Loucy (cell line): ENCODE measurements around the gene CADM2.

Experiments
- H2AFZ ChIP-seq: fragments of 200-600 bp; sonication (generic); 2 replicates; pipeline ENCODE4 v1.6.0; 2016; ENCODE audit warnings: antibody characterized with exemption, mild to moderate bottlenecking, low read length, moderate library complexity
- H3F3A ChIP-seq: fragments of 200-600 bp; 2 replicates; pipeline ENCODE4 v1.6.0; 2016; ENCODE audit warnings: antibody characterized with exemption, low read depth, mild to moderate bottlenecking
- H3K27me3 ChIP-seq: fragments of 200-600 bp; sonication (generic); 2 replicates; pipeline ENCODE4 v1.6.1; 2014; ENCODE audit warnings: low read length, mild to moderate bottlenecking; ENCODE audit not compliant: insufficient read depth, poor library complexity, severe bottlenecking
- H3K36me3 ChIP-seq: fragments of 200-600 bp; sonication (generic); 2 replicates; pipeline ENCODE4 v1.6.1; 2016; ENCODE audit warnings: low read length; ENCODE audit not compliant: insufficient read depth
- H3K4me1 ChIP-seq: fragments of 200-600 bp; sonication (generic); 2 replicates; pipeline ENCODE4 v1.5.1; 2014; ENCODE audit warnings: low read length, mild to moderate bottlenecking; ENCODE audit not compliant: insufficient read depth, poor library complexity, severe bottlenecking
- H3K4me2 ChIP-seq: fragments of 200-600 bp; sonication (generic); 2 replicates; pipeline ENCODE4 v1.6.0; 2014; ENCODE audit warnings: antibody characterized with exemption, low read length, low read depth, mild to moderate bottlenecking; ENCODE audit not compliant: poor library complexity, severe bottlenecking
- H3K4me3 ChIP-seq: fragments of 200-600 bp; sonication (generic); 2 replicates; pipeline ENCODE4 v1.5.1; 2014; ENCODE audit warnings: low read length, mild to moderate bottlenecking, mixed read lengths; ENCODE audit not compliant: poor library complexity, severe bottlenecking
- H3K79me2 ChIP-seq: fragments of 200-600 bp; sonication (generic); 2 replicates; pipeline ENCODE4 v1.6.1; 2014; ENCODE audit warnings: low read length; ENCODE audit not compliant: insufficient read depth
- H3K9ac ChIP-seq: fragments of 200-600 bp; sonication (generic); 2 replicates; pipeline ENCODE4 v1.6.0; 2014; ENCODE audit warnings: mild to moderate bottlenecking, low read depth, low read length, moderate library complexity; ENCODE audit not compliant: poor library complexity, severe bottlenecking
- H3K9me2 ChIP-seq: fragments of 200-600 bp; sonication (generic); replicated peaks from 2 replicates; pipeline ENCODE4 v1.6.1; 2016; ENCODE audit warnings: low read depth, low read length, mixed read lengths
- H3K9me3 ChIP-seq: fragments of 200-600 bp; sonication (generic); 2 replicates; pipeline ENCODE4 v1.6.1; 2014; ENCODE audit warnings: mild to moderate bottlenecking, antibody characterized with exemption, low read length, low read depth; ENCODE audit not compliant: insufficient read depth
- H4K20me1 ChIP-seq: fragments of 200-600 bp; sonication (generic); 2 replicates; pipeline ENCODE4 v1.6.0; 2014; ENCODE audit warnings: antibody characterized with exemption, low read length, mild to moderate bottlenecking; ENCODE audit not compliant: insufficient read depth, poor library complexity, severe bottlenecking
- EZH2phosphoT487 ChIP-seq: fragments of 200-600 bp; IDR thresholded peaks from 2 replicates; pipeline ENCODE4 v1.6.1; 2018; ENCODE audit warnings: antibody characterized with exemption, mild to moderate bottlenecking, moderate library complexity, borderline replicate concordance
- TF ChIP-seq, protein P1 (sequence below): fragments of 200-600 bp; sonication (generic); conservative IDR thresholded peaks from 2 replicates; pipeline ENCODE4 v1.5.1; 2014; ENCODE audit warnings: mild to moderate bottlenecking, antibody characterized with exemption, low read length

Gene CADM2

GRCh38 chr3:84991422-84991900 is 32.7 kb downstream of the CADM2 start:
- Histone ChIP-seq H3K9me3 (no peaks in the 10 kb centered on the region), H3K79me2 (no peaks in the 10 kb centered on the region), H2AFZ (no peak overlapping the region), H3K4me3 (no peak overlapping the region), H4K20me1 (no peaks in the 10 kb centered on the region), H3K9ac (no peak overlapping the region), H3K36me3 (no peaks in the 10 kb centered on the region), H3F3A (no peaks in the 10 kb centered on the region), H3K27me3 (no peaks in the 10 kb centered on the region), H3K9me2 (no peaks in the 10 kb centered on the region), H3K4me1 (no peaks in the 10 kb centered on the region), H3K4me2 (no peak overlapping the region)
- TF ChIP-seq, protein P1, sequence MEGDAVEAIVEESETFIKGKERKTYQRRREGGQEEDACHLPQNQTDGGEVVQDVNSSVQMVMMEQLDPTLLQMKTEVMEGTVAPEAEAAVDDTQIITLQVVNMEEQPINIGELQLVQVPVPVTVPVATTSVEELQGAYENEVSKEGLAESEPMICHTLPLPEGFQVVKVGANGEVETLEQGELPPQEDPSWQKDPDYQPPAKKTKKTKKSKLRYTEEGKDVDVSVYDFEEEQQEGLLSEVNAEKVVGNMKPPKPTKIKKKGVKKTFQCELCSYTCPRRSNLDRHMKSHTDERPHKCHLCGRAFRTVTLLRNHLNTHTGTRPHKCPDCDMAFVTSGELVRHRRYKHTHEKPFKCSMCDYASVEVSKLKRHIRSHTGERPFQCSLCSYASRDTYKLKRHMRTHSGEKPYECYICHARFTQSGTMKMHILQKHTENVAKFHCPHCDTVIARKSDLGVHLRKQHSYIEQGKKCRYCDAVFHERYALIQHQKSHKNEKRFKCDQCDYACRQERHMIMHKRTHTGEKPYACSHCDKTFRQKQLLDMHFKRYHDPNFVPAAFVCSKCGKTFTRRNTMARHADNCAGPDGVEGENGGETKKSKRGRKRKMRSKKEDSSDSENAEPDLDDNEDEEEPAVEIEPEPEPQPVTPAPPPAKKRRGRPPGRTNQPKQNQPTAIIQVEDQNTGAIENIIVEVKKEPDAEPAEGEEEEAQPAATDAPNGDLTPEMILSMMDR: no peak
- no peak for TF ChIP-seq EZH2phosphoT487

DNA sequence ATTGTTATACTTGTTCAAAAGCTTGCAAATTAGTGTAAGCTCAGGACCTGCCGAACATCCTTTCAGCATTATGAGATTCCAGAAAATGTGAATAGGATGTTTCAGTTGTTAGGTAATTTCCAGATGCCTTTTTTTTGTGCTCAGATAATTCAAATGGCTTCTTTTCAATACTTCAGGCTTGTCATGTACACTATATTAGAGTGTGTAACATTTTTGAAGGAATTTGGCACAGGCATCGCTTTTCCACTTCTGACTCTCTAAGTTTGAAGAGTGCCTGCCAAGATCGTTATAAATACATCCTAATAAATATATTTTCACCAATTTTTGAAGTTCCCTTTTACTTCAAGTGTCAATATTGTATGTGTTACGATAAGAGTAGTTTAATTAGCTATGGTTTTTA is 35.2 kb downstream of the CADM2 start:
- Histone ChIP-seq H3K4me2 (no peak overlapping the region), H3K36me3 (no peaks in the 10 kb centered on the region), H3K9me3 (no peaks in the 10 kb centered on the region), H3F3A (no peaks in the 10 kb centered on the region), H3K9me2 (no peaks in the 10 kb centered on the region), H3K9ac (no peak overlapping the region), H3K27me3 (no peaks in the 10 kb centered on the region), H2AFZ (no peak overlapping the region), H3K79me2 (no peaks in the 10 kb centered on the region), H3K4me3 (no peak overlapping the region), H3K4me1 (no peaks in the 10 kb centered on the region), H4K20me1 (no peaks in the 10 kb centered on the region)
- no peak for TF ChIP-seq EZH2phosphoT487
- TF ChIP-seq, protein P1: no peak

- no peaks in the 10 kb centered on the region for H3K79me2 ChIP-seq
- no peak overlapping the region for H3K4me2 ChIP-seq
- H3K27me3 ChIP-seq: no peaks in the 10 kb centered on the region
- no peak overlapping the region for H3K9ac ChIP-seq
- H3K9me3 ChIP-seq: no peaks in the 10 kb centered on the region
- TF ChIP-seq, protein P1: no peak
- no peak for TF ChIP-seq EZH2phosphoT487
- no peak overlapping the region for H3K4me3 ChIP-seq
- no peak overlapping the region for H2AFZ ChIP-seq
- no peaks in the 10 kb centered on the region for H3K36me3 ChIP-seq
- H3K4me1 ChIP-seq: no peaks in the 10 kb centered on the region
- no peaks in the 10 kb centered on the region for H3K9me2 ChIP-seq
- H4K20me1 ChIP-seq: no peaks in the 10 kb centered on the region
- H3F3A ChIP-seq: no peaks in the 10 kb centered on the region
Observed at GRCh38 chr3:84998545-84998944, 39.8 kb downstream of the CADM2 start.
